GM19238 (cell line): Measurements from ENCODE around the gene AP4B1.
"Not testable (repeated sequence)": the region's sequence is repeated elsewhere in the genome, so short reads cannot be mapped to it uniquely, and the experiment has no call there.

Experiments used
- DNase-seq: peaks from one replicate; pipeline ENCODE4 v3.0.0; 2011; ENCODE audit warnings: low spot score; ENCODE audit not compliant: insufficient read length

AP4B1 gene

GRCh38 chr1:113858418-113858817, 46.2 kb downstream of the AP4B1 start:
- no peak for DNase-seq

GRCh38 chr1:113857776-113858175, 46.8 kb downstream of the AP4B1 start:
- DNase-seq: no peak

GRCh38 chr1:113856401-113856790, 48.2 kb downstream of the AP4B1 start:
- DNase-seq: no peak

- DNase-seq: no peak
These were observed 48.8 kb downstream of the AP4B1 start for GRCh38 chr1:113855630-113856400.

- DNase-seq: no peak
These were observed 50.4 kb downstream of the AP4B1 start for GRCh38 chr1:113854234-113854633.

- DNase-seq: not testable (repeated sequence)
These were observed 51.9 kb downstream of the AP4B1 start for GRCh38 chr1:113852694-113853093.

GRCh38 chr1:113850127-113850796, 54.3 kb downstream of the AP4B1 start:
- no peak for DNase-seq

GRCh38 chr1:113849072-113849471, 55.5 kb downstream of the AP4B1 start:
- DNase-seq: no peak

- DNase-seq: no peak
These were observed 58.1 kb downstream of the AP4B1 start for GRCh38 chr1:113846391-113847035.
